K562 (cell line): ENCODE measurements around the gene PIK3R5. TPM values are rescaled to one million over a fixed set of nuclear protein-coding genes. Genes with fewer than 3 reads are reported as not detected.

Experiments used
- ATAC-seq: fragments of 200-7000 bp; cut with Tn5 transposase; 3 replicates; pipeline ENCODE4 v1.9.1; 2020; ENCODE audit warnings: moderate library complexity
- BruUV-seq: library from RNA; stranded (reverse); fragments of 400-500 nt; replicated peaks from 2 replicates; lab custom pipeline; 2021; lab: Mats Ljungman, UMichigan
- CTCF ChIA-PET: fragments of 300-600 bp; formaldehyde crosslinking; extraction: SDS; loops from one replicate; lab custom pipeline; 2021; ENCODE audit warnings: low intra/inter-chr PET ratio; lab: Yijun Ruan, JAX
- POLR2A ChIA-PET: fragments of 300-600, 350-650 bp; sonication (Branson Sonifier 250); formaldehyde crosslinking; extraction: SDS; loops from one replicate; lab custom pipeline; 2021; ENCODE audit warnings: antibody characterized with exemption, inconsistent platforms; lab: Yijun Ruan, JAX
- DNase-seq, 4 experiments: peaks; one replicate each; pipeline versions ENCODE4 v3.0.0 to v3.0.0-alpha.2; 2011 to 2018; ENCODE audit warnings: low spot score in 3 of 4, mixed read lengths in 3 of 4; ENCODE audit errors: extremely low read depth in 1 of 4
- FAIRE-seq: peaks from 2 replicates; lab custom pipeline; 2011; peaks lifted over from hg19 to GRCh38; lab: Jason Lieb, UNC
- H2AFZ ChIP-seq: 2 replicates; pipeline ENCODE4 v1.6.0; 2011; ENCODE audit warnings: low read depth, low read length, control low read depth, inconsistent platforms
- H3K27ac ChIP-seq: fragments of 200-600 bp; 3 replicates; pipeline ENCODE4 v1.8.0; 2011; ENCODE audit warnings: low read depth, mild to moderate bottlenecking, control low read depth, inconsistent platforms, low read length, moderate library complexity, mixed read lengths; ENCODE audit errors: extremely low read depth
- H3K27me3 ChIP-seq, 2 experiments: fragments of 300-600 bp in 1 of 2; 2 replicates in 1 of 2; 3 replicates in 1 of 2; pipeline versions ENCODE4 v1.6.0 to v1.8.0; 2011; ENCODE audit warnings: inconsistent platforms in 2 of 2, low read length in 2 of 2, mild to moderate bottlenecking in 1 of 2, mixed read lengths in 1 of 2, moderate library complexity in 1 of 2; ENCODE audit not compliant: control insufficient read depth in 2 of 2, insufficient read depth in 2 of 2
- H3K36me3 ChIP-seq: fragments of 300-600 bp; 3 replicates; pipeline ENCODE4 v1.8.0; 2011; ENCODE audit warnings: mild to moderate bottlenecking, low read length, inconsistent platforms; ENCODE audit not compliant: control insufficient read depth, insufficient read depth
- H3K4me1 ChIP-seq, 2 experiments: fragments of 200-600 bp in 1 of 2; replicated peaks in 1 of 2; 2 replicates in 1 of 2; 3 replicates in 1 of 2; pipeline versions ENCODE4 v1.5.1 to v1.8.0; 2011; ENCODE audit warnings: inconsistent platforms in 2 of 2, low read length in 2 of 2, mild to moderate bottlenecking in 1 of 2, mixed read lengths in 1 of 2, moderate library complexity in 1 of 2; ENCODE audit not compliant: control insufficient read depth in 2 of 2, insufficient read depth in 2 of 2
- H3K4me2 ChIP-seq: 2 replicates; pipeline ENCODE4 v1.6.1; 2011; ENCODE audit warnings: low read length, control low read depth, inconsistent platforms, mixed read lengths; ENCODE audit not compliant: insufficient read depth
- H3K4me3 ChIP-seq: fragments of 200-600 bp; sonication (generic), shearing (Covaris generic); 2 replicates; pipeline ENCODE4 v1.5.1; 2016; ENCODE audit warnings: control low read depth, inconsistent platforms
- H3K79me2 ChIP-seq: fragments of 200-600 bp; 3 replicates; pipeline ENCODE4 v1.8.0; 2011; ENCODE audit warnings: low read length, inconsistent platforms; ENCODE audit not compliant: control insufficient read depth, insufficient read depth
- H3K9ac ChIP-seq, 2 experiments: 2 replicates each; pipeline versions ENCODE4 v1.6.0 to v1.6.1; 2011; ENCODE audit warnings: low read depth in 2 of 2, low read length in 2 of 2, control low read depth in 1 of 2, inconsistent platforms in 1 of 2, mild to moderate bottlenecking in 1 of 2, mixed read lengths in 1 of 2; ENCODE audit not compliant: insufficient read depth in 1 of 2
- H3K9me1 ChIP-seq: one replicate; pipeline ENCODE4 v1.6.0; 2011; ENCODE audit warnings: inconsistent platforms, mild to moderate bottlenecking, low read length, moderate library complexity; ENCODE audit not compliant: control insufficient read depth, insufficient read depth
- H3K9me3 ChIP-seq: replicated peaks from 2 replicates; pipeline ENCODE4 v1.5.1; 2011; ENCODE audit warnings: low read depth, low read length, inconsistent platforms; ENCODE audit not compliant: control insufficient read depth, insufficient read depth
- H4K20me1 ChIP-seq: replicated peaks from 2 replicates; pipeline ENCODE4 v1.6.1; 2011; ENCODE audit warnings: low read length, inconsistent platforms, mixed read lengths; ENCODE audit not compliant: control insufficient read depth, insufficient read depth
- CSDE1 ChIP-seq, 2 experiments: fragments of 450-650 bp; IDR thresholded peaks; 2 replicates each; pipeline ENCODE4 v1.6.1; 2016; ENCODE audit warnings: mild to moderate bottlenecking in 1 of 2
- FOXA1 ChIP-seq: fragments of 450-650 bp; IDR thresholded peaks from 2 replicates; pipeline ENCODE4 v1.6.1; 2016; ENCODE audit warnings: mild to moderate bottlenecking, borderline replicate concordance
- FOXA3 ChIP-seq, 2 experiments: fragments of 450-650 bp in 1 of 2; sonication (generic) in 1 of 2; formaldehyde crosslinking; IDR thresholded peaks in 1 of 2; conservative IDR thresholded peaks in 1 of 2; 2 replicates each; pipeline versions ENCODE4 v1.4.0 to v1.8.0; 2020 to 2022; ENCODE audit warnings: mild to moderate bottlenecking in 2 of 2, missing genetic modification reagents in 1 of 2
- GABPB2 ChIP-seq: fragments of 250-450 bp; sonication (Bioruptor Pico); conservative IDR thresholded peaks from 2 replicates; pipeline ENCODE4 v1.5.1; 2021; ENCODE audit warnings: mild to moderate bottlenecking
- HDAC8 ChIP-seq: fragments of 450-650 bp; IDR thresholded peaks from 2 replicates; pipeline ENCODE4 v1.6.1; 2016; ENCODE audit warnings: mild to moderate bottlenecking, missing genetic modification characterization, moderate library complexity, missing compliant biosample characterization
- MIER1 ChIP-seq: fragments of 450-650 bp; IDR thresholded peaks from 2 replicates; pipeline ENCODE4 v1.6.1; 2016; ENCODE audit warnings: antibody characterized with exemption, mild to moderate bottlenecking, low read depth
- NFYB ChIP-seq: IDR thresholded peaks from 2 replicates; pipeline ENCODE4 v1.6.1; 2011; ENCODE audit warnings: mild to moderate bottlenecking, moderate library complexity; ENCODE audit not compliant: insufficient read length; ENCODE audit errors: extremely low read depth
- RBM25 ChIP-seq: fragments of 200-400 bp; formaldehyde crosslinking; IDR thresholded peaks from 2 replicates; pipeline ENCODE4 v1.6.1; 2018; ENCODE audit warnings: low read length, low read depth, moderate library complexity; ENCODE audit not compliant: severe bottlenecking
- RFX7 ChIP-seq: fragments of 250-450 bp; sonication (Bioruptor Pico); IDR thresholded peaks from 2 replicates; pipeline ENCODE4 v1.5.1; 2021; ENCODE audit warnings: mild to moderate bottlenecking
- XRCC5 ChIP-seq: fragments of 200-400 bp; formaldehyde crosslinking; IDR thresholded peaks from 2 replicates; pipeline ENCODE4 v1.6.1; 2017; ENCODE audit warnings: low read depth, mild to moderate bottlenecking, low read length
- ZKSCAN1 ChIP-seq: fragments of 150-350 bp; IDR thresholded peaks from 2 replicates; pipeline ENCODE4 v1.6.1; 2016; ENCODE audit warnings: low read depth, low read length
- WGBS: fragments of 100-300 bp; shearing (Covaris generic); methylation state at CpG from one replicate; pipeline ENCODE4 v1.1.6; 2016; ENCODE audit warnings: low coverage, mixed read lengths; ENCODE audit not compliant: insufficient coverage; ENCODE audit errors: missing lambda C conversion rate; 5-methylcytosine and 5-hydroxymethylcytosine counted together
- in situ Hi-C: fragments of 300-500 bp; cut with MboI; formaldehyde crosslinking; loops from 4 replicates; pipeline ENCODE4 v1.15.0; 2018; ENCODE audit warnings: inconsistent platforms, mixed read lengths
- intact Hi-C: fragments of 100-400 bp; cut with micrococcal nuclease; formaldehyde crosslinking; loops from 2 replicates; pipeline ENCODE4 v1.14.2; 2022
- polyA plus RNA-seq, 8 experiments: library from polyadenylated mRNA; depleted of rRNA in 4 of 8; stranded (reverse) in 5 of 8; unstranded in 3 of 8; fragments of >200 nt; fragmentation: Nextera tagmentation in 2 of 8; fragmentation: Illumina TruSeq in 1 of 8; extraction: Ambion mirVana in 2 of 8; extraction: Trizol in 1 of 8; gene quantifications; 2 replicates each; pipeline versions ENCODE4 v1.2.1 to v1.2.3, GENCODE V29; 2011 to 2014; ENCODE audit warnings: inconsistent platforms in 1 of 8, missing spikeins in 1 of 8
- total RNA-seq, 7 experiments: library from RNA; depleted of rRNA in 6 of 7; stranded (reverse); fragments of >200 nt in 6 of 7; fragmentation: Illumina TruSeq in 2 of 7; extraction: Trizol in 2 of 7; gene quantifications; 2 replicates each; pipeline versions ENCODE4 v1.2.1 to v1.2.3, GENCODE V29; 2011 to 2021; ENCODE audit warnings: low replicate concordance in 1 of 7
- TF ChIP-seq, protein P1 (sequence below), 2 experiments: fragments of 250-450 bp in 1 of 2; fragments of 450-650 bp in 1 of 2; sonication (Bioruptor Pico) in 1 of 2; IDR thresholded peaks; 2 replicates each; pipeline versions ENCODE4 v1.6.1 to v1.8.0; 2016 to 2021; ENCODE audit warnings: mild to moderate bottlenecking in 2 of 2, moderate library complexity in 2 of 2, missing compliant biosample characterization in 1 of 2, missing genetic modification characterization in 1 of 2
- TF ChIP-seq, protein P2 (sequence below): fragments of 450-650 bp; formaldehyde crosslinking; IDR thresholded peaks from 2 replicates; pipeline ENCODE4 v1.4.0; 2022; ENCODE audit warnings: missing genetic modification characterization
- TF ChIP-seq, protein P3 (sequence below): sonication (generic); formaldehyde crosslinking; IDR thresholded peaks from 2 replicates; pipeline ENCODE4 v1.5.0; 2020; ENCODE audit warnings: missing genetic modification reagents

The PIK3R5 gene
- total and polyA plus RNA-seq, 9 of the 15 experiments (the other 6 are each of a cell fraction or from before 2014, with no cell fraction given) = 0.01 to 0.38 TPM; not detected in 7

DNA sequence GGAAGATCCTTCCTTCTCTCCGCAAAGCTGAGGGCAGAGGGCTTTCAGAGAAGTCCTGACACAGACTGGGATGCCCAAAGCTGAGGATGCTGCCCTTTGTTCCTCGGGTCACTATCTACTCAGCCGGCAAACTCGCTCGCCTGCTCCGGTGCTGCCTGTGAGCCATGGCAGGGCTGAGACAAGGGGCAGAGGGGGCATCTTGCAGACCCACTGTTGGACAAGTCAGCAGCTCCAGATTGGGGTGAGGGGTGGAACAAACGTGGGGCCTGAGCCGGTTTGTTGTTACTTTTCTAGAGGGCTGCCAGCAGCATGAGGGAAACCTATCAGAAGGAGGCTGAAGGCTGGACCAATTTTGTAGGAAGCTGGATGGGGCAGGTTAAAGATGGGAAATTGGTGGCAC lies 51.0 kb downstream of the PIK3R5 start:
- Histone ChIP-seq H2AFZ (no peak overlapping the region), H3K4me3 (no peak overlapping the region), H3K9me3 (no peaks in the 10 kb centered on the region), H3K36me3 (no peaks in the 10 kb centered on the region), H3K9ac (no peak overlapping the region), H3K27ac (no peak overlapping the region), H3K4me1 (no peaks in the 10 kb centered on the region), H3K79me2 (no peaks in the 10 kb centered on the region), H4K20me1 (no peaks in the 10 kb centered on the region), H3K4me2 (no peak overlapping the region), H3K27me3 (peaks cover 0 to 49% of the 10 kb centered on the region in 2 experiments; a peak in 3 of 5 replicates), H3K9me1 (no peaks in the 10 kb centered on the region)
- intact Hi-C loops = no loop called here
- POLR2A ChIA-PET = interaction anchor here (0.7 kb wide), 1 partner anchor 380 kb away, joined by 5 read pairs; no protein-coding TSS in a partner anchor
- DNase-seq = no peak
- CTCF ChIA-PET = no interaction called here
- WGBS = 0% methylated on average over 5 of the region's 8 CpGs
- no peak for ATAC-seq
- no TSS peak for BruUV-seq
- TF ChIP-seq NFYB (no peak), RBM25 (peak; percentile 6)
- in situ Hi-C loops = no loop called here
- FAIRE-seq = no peak

DNA sequence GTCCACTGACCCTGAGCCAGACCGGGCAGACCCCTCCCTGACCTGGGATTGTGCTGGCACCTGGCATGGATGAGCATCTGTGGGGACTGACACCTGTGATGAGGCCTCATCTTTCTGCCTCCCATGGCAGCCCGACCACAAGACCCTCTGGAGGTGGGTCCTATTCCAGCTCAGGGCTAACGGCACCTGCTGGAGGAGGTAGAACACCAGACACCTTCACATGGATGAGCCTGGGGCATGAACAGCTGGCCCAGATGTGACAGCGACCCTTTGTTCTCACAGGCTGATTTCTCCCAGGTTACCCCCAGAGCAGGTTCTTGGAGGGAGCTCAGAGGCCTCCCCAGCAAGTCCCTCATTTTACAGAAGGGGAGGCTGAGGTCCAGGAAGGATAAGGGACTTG lies 51.6 kb downstream of the PIK3R5 start:
- ChIA-PET CTCF (no interaction called here), POLR2A (no interaction called here)
- no peaks in the 10 kb centered on the region for H3K9me1 ChIP-seq
- in situ Hi-C loops = no loop called here
- H3K36me3 ChIP-seq = no peaks in the 10 kb centered on the region
- DNase-seq = no peak
- H3K27ac ChIP-seq = no peak overlapping the region
- no peak for ATAC-seq
- H3K9ac ChIP-seq = no peak overlapping the region
- H2AFZ ChIP-seq = no peak overlapping the region
- H3K27me3 ChIP-seq = peaks cover 0 to 51% of the 10 kb centered on the region in 2 experiments; a peak in 3 of 5 replicates
- H3K9me3 ChIP-seq = no peaks in the 10 kb centered on the region
- H3K79me2 ChIP-seq = no peaks in the 10 kb centered on the region
- intact Hi-C loops = no loop called here
- no peaks in the 10 kb centered on the region for H4K20me1 ChIP-seq
- FAIRE-seq = no peak
- no peaks in the 10 kb centered on the region for H3K4me1 ChIP-seq
- H3K4me3 ChIP-seq = no peak overlapping the region
- no peak overlapping the region for H3K4me2 ChIP-seq
- WGBS = 0% methylated on average over 4 of the region's 4 CpGs
- BruUV-seq = no TSS peak
- no peak for TF ChIP-seq FOXA1
- TF ChIP-seq FOXA3 (CRISPR knock-in tag; conservative IDR thresholded peaks at IDR 0.05 in 1 of 2, IDR thresholded peaks at IDR 0.05 in 1 of 2) = no peak
- TF ChIP-seq CSDE1 (IDR thresholded peaks at IDR 0.05) = no peak
- no peak for TF ChIP-seq ZKSCAN1
- TF ChIP-seq GABPB2 = no peak
- TF ChIP-seq, protein P1, sequence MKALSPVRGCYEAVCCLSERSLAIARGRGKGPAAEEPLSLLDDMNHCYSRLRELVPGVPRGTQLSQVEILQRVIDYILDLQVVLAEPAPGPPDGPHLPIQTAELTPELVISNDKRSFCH (CRISPR knock-in tag; IDR thresholded peaks at IDR 0.05) = no peak
- TF ChIP-seq, protein P1 (tag; IDR thresholded peaks at IDR 0.05) = no peak
- no peak for TF ChIP-seq MIER1
- TF ChIP-seq, protein P2, sequence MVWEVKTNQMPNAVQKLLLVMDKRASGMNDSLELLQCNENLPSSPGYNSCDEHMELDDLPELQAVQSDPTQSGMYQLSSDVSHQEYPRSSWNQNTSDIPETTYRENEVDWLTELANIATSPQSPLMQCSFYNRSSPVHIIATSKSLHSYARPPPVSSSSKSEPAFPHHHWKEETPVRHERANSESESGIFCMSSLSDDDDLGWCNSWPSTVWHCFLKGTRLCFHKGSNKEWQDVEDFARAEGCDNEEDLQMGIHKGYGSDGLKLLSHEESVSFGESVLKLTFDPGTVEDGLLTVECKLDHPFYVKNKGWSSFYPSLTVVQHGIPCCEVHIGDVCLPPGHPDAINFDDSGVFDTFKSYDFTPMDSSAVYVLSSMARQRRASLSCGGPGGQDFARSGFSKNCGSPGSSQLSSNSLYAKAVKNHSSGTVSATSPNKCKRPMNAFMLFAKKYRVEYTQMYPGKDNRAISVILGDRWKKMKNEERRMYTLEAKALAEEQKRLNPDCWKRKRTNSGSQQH (CRISPR knock-in tag) = no peak
- no peak for TF ChIP-seq XRCC5
- no peak for TF ChIP-seq RFX7 (CRISPR knock-in tag)
- TF ChIP-seq HDAC8 (tag) = no peak
- TF ChIP-seq, protein P3, sequence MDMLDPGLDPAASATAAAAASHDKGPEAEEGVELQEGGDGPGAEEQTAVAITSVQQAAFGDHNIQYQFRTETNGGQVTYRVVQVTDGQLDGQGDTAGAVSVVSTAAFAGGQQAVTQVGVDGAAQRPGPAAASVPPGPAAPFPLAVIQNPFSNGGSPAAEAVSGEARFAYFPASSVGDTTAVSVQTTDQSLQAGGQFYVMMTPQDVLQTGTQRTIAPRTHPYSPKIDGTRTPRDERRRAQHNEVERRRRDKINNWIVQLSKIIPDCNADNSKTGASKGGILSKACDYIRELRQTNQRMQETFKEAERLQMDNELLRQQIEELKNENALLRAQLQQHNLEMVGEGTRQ = no peak
